Measurements from ENCODE around the gene PLA2G4E.

DNA sequence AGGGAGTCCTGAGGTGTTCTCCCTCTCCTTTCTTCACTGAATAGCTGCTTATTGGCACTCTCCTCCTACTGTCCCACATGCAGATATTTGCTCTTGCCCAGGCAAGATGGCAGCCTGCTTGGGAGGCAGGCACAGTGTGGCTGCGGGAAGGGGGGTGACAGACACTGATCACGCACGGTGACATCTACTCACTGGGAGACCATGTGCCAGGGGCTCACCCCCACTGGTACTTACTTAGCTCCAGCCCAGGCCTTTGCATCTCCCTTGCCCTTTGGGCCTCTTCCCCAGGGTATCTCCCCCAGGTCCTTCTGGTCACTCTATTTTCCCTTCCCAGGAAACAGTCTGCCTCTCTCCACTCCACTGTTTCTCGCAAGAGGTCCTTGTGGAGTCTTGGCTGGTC is 6.4 kb downstream of the PLA2G4E start:
- TF ChIP-seq, protein P1, sequence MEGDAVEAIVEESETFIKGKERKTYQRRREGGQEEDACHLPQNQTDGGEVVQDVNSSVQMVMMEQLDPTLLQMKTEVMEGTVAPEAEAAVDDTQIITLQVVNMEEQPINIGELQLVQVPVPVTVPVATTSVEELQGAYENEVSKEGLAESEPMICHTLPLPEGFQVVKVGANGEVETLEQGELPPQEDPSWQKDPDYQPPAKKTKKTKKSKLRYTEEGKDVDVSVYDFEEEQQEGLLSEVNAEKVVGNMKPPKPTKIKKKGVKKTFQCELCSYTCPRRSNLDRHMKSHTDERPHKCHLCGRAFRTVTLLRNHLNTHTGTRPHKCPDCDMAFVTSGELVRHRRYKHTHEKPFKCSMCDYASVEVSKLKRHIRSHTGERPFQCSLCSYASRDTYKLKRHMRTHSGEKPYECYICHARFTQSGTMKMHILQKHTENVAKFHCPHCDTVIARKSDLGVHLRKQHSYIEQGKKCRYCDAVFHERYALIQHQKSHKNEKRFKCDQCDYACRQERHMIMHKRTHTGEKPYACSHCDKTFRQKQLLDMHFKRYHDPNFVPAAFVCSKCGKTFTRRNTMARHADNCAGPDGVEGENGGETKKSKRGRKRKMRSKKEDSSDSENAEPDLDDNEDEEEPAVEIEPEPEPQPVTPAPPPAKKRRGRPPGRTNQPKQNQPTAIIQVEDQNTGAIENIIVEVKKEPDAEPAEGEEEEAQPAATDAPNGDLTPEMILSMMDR (IDR thresholded peaks at IDR 0.05) = no peak
- TF ChIP-seq POLR2A (IDR thresholded peaks at IDR 0.05) = no peak
